HepG2 (cell line): Measurements from ENCODE around the gene DAG1. TPM values are rescaled to one million over a fixed set of nuclear protein-coding genes. Genes with fewer than 3 reads are reported as not detected.

Experiments used
- AHDC1 ChIP-seq: sonication (generic); formaldehyde crosslinking; IDR thresholded peaks from 2 replicates; pipeline ENCODE4 v1.5.1; 2020; ENCODE audit warnings: mild to moderate bottlenecking, missing genetic modification reagents, borderline replicate concordance
- CHD4 ChIP-seq: fragments of 200-600 bp; sonication (generic); IDR thresholded peaks from 2 replicates; pipeline ENCODE4 v1.7.0; 2017; ENCODE audit warnings: mild to moderate bottlenecking, low read length, borderline replicate concordance
- IKZF1 ChIP-seq: fragments of 450-650 bp; IDR thresholded peaks from 2 replicates; pipeline ENCODE4 v1.7.1; 2016
- KLF16 ChIP-seq, 2 experiments: sonication (generic) in 1 of 2; formaldehyde crosslinking in 1 of 2; IDR thresholded peaks; 2 replicates each; pipeline versions ENCODE4 v1.6.1 to v1.8.0; 2016 to 2023; ENCODE audit warnings: missing genetic modification reagents in 2 of 2, missing compliant biosample characterization in 1 of 2
- LCORL ChIP-seq, 2 experiments: fragments of 450-650 bp in 1 of 2; sonication (generic) in 1 of 2; formaldehyde crosslinking in 1 of 2; IDR thresholded peaks; 2 replicates each; pipeline versions ENCODE4 v1.5.0 to v1.6.1; 2017 to 2020; ENCODE audit warnings: antibody characterized with exemption in 1 of 2, missing genetic modification reagents in 1 of 2
- SALL1 ChIP-seq: sonication (generic); formaldehyde crosslinking; IDR thresholded peaks from 2 replicates; pipeline ENCODE4 v1.8.0; 2022; ENCODE audit warnings: mild to moderate bottlenecking, missing genetic modification reagents
- SALL2 ChIP-seq: sonication (generic); formaldehyde crosslinking; IDR thresholded peaks from 2 replicates; pipeline ENCODE4 v1.8.1; 2023; ENCODE audit warnings: mild to moderate bottlenecking, missing genetic modification reagents, inconsistent platforms
- SNAPC4 ChIP-seq: sonication (generic); formaldehyde crosslinking; IDR thresholded peaks from 2 replicates; pipeline ENCODE4 v1.4.0; 2020; ENCODE audit warnings: mild to moderate bottlenecking, missing genetic modification reagents
- TFAP4 ChIP-seq: sonication (generic); IDR thresholded peaks from 2 replicates; pipeline ENCODE4 v1.6.1; 2016; ENCODE audit warnings: low read depth, borderline replicate concordance
- YEATS4 ChIP-seq: sonication (generic); formaldehyde crosslinking; IDR thresholded peaks from 2 replicates; pipeline ENCODE4 v1.4.0; 2020; ENCODE audit warnings: missing genetic modification reagents, borderline replicate concordance
- ZNF574 ChIP-seq: sonication (generic); formaldehyde crosslinking; IDR thresholded peaks from 2 replicates; pipeline ENCODE4 v1.4.0; 2020; ENCODE audit warnings: missing genetic modification reagents
- polyA plus RNA-seq, 8 experiments: library from polyadenylated mRNA; depleted of rRNA in 3 of 8; stranded (reverse) in 7 of 8; unstranded in 1 of 8; fragments of >200 nt; fragmentation: Illumina TruSeq in 4 of 8; extraction: Trizol in 4 of 8; gene quantifications; 2 replicates each; pipeline versions ENCODE4 v1.2.1 to v1.2.3, GENCODE V29; 2011 to 2016; ENCODE audit warnings: low read depth in 4 of 8, missing spikeins in 1 of 8, mixed read lengths in 1 of 8; ENCODE audit not compliant: insufficient read depth in 1 of 8
- total RNA-seq, 5 experiments: library from RNA; depleted of rRNA; stranded (reverse); fragments of >200 nt; fragmentation: Illumina TruSeq; extraction: Trizol; gene quantifications; 2 replicates each; pipeline ENCODE4 v1.2.3, GENCODE V29; 2016; ENCODE audit warnings: low read depth in 1 of 5

The DAG1 gene
- total and polyA plus RNA-seq, 2 of the 13 experiments (the other 11 are each of a cell fraction or from before 2014, with no cell fraction given), result 47.3 to 50.4 TPM

GRCh38 chr3:49469037-49469935, 781 bp upstream of the DAG1 start (continued):
- peak; percentile 19; the same call in 1 of the 2 replicates for TF ChIP-seq AHDC1
- 0 out of 2 replicates have a peak, but pooled peaks have one; percentile 60 for TF ChIP-seq SNAPC4
- peak; percentile 23; the same call in 1 of the 2 replicates for TF ChIP-seq YEATS4 (CRISPR knock-in tag)
- TF ChIP-seq KLF16 (CRISPR knock-in tag; IDR thresholded peaks at IDR 0.05), result peak in 1 of 2 experiments; percentile 69; a peak in 1 of 4 replicates
- TF ChIP-seq ZNF574, result peak; percentile 16; the same call in 1 of the 2 replicates
- TF ChIP-seq LCORL (IDR thresholded peaks at IDR 0.05), result 0 out of 2 replicates have a peak, but pooled peaks have one; percentile 23
- peak; percentile 65; the same call in 1 of the 2 replicates for TF ChIP-seq LCORL (CRISPR knock-in tag; IDR thresholded peaks at IDR 0.05)
- no peak for TF ChIP-seq IKZF1
- TF ChIP-seq SALL1 (CRISPR knock-in tag), result peak; percentile 9; the same call in 1 of the 2 replicates
- TF ChIP-seq CHD4, result peak; percentile 53; the same call in 1 of the 2 replicates
- TF ChIP-seq TFAP4, result no peak
- TF ChIP-seq SALL2 (CRISPR knock-in tag), result peak; percentile 18; the same call in 1 of the 2 replicates
